ENCODE measurements around the gene ATF7.
A peak's percentile ranks its signal among the peaks of the same experiment; 100 is the strongest.

The ATF7 gene

DNA sequence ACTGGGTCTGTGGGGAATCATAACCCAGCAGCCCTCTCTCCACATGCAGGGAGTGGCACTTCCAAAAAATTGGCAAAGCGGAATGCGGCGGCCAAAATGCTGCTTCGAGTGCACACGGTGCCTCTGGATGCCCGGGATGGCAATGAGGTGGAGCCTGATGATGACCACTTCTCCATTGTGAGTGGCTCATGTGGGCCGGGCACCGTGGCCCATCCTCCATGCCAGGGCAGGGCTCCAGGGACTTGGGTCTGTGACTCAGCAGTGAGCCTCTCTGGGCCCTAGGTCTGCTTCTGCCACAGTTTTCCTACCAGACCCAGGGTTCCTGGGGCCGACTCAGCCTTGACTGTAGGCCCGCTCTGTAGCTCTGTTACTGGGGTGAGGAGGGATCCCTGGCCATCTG is 121.1 kb downstream of the ATF7 start:
- TF ChIP-seq, protein P1, sequence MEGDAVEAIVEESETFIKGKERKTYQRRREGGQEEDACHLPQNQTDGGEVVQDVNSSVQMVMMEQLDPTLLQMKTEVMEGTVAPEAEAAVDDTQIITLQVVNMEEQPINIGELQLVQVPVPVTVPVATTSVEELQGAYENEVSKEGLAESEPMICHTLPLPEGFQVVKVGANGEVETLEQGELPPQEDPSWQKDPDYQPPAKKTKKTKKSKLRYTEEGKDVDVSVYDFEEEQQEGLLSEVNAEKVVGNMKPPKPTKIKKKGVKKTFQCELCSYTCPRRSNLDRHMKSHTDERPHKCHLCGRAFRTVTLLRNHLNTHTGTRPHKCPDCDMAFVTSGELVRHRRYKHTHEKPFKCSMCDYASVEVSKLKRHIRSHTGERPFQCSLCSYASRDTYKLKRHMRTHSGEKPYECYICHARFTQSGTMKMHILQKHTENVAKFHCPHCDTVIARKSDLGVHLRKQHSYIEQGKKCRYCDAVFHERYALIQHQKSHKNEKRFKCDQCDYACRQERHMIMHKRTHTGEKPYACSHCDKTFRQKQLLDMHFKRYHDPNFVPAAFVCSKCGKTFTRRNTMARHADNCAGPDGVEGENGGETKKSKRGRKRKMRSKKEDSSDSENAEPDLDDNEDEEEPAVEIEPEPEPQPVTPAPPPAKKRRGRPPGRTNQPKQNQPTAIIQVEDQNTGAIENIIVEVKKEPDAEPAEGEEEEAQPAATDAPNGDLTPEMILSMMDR (IDR thresholded peaks at IDR 0.05; ENCODE audit: low read depth, low read length, poor library complexity, severe bottlenecking): no peak
- TF ChIP-seq EZH2phosphoT487 (IDR thresholded peaks at IDR 0.05; ENCODE audit: borderline replicate concordance, low read length): no peak
- no peaks in the 10 kb centered on the region for H3K27me3 ChIP-seq (ENCODE audit: control insufficient read depth, low read length)
- no peak overlapping the region for H3K27ac ChIP-seq (ENCODE audit: low read depth, low read length)
- H4K20me1 ChIP-seq (ENCODE audit: control insufficient read depth, insufficient read depth, low read depth, low read length): no peaks in the 10 kb centered on the region
- H3K36me3 ChIP-seq (ENCODE audit: control insufficient read depth, low read length): peaks cover 23% of the 10 kb centered on the region; the same call in 1 of the 2 replicates
- H3K4me3 ChIP-seq (ENCODE audit: low read length): no peak overlapping the region
- H3K9me3 ChIP-seq (ENCODE audit: control insufficient read depth, insufficient read depth, low read length): no peaks in the 10 kb centered on the region
- H3K4me1 ChIP-seq (ENCODE audit: control insufficient read depth, low read length): peaks cover 24% of the 10 kb centered on the region
- peaks cover 19% of the 10 kb centered on the region for H3K79me2 ChIP-seq (ENCODE audit: control insufficient read depth, low read length)
- H3K9me2 ChIP-seq (replicated peaks; ENCODE audit: control insufficient read depth, low read length): no peaks in the 10 kb centered on the region
- peaks cover 6% of the 10 kb centered on the region for H3F3A ChIP-seq (ENCODE audit: control insufficient read depth, insufficient read depth)
- H3K4me2 ChIP-seq (ENCODE audit: low read length): no peak overlapping the region

DNA sequence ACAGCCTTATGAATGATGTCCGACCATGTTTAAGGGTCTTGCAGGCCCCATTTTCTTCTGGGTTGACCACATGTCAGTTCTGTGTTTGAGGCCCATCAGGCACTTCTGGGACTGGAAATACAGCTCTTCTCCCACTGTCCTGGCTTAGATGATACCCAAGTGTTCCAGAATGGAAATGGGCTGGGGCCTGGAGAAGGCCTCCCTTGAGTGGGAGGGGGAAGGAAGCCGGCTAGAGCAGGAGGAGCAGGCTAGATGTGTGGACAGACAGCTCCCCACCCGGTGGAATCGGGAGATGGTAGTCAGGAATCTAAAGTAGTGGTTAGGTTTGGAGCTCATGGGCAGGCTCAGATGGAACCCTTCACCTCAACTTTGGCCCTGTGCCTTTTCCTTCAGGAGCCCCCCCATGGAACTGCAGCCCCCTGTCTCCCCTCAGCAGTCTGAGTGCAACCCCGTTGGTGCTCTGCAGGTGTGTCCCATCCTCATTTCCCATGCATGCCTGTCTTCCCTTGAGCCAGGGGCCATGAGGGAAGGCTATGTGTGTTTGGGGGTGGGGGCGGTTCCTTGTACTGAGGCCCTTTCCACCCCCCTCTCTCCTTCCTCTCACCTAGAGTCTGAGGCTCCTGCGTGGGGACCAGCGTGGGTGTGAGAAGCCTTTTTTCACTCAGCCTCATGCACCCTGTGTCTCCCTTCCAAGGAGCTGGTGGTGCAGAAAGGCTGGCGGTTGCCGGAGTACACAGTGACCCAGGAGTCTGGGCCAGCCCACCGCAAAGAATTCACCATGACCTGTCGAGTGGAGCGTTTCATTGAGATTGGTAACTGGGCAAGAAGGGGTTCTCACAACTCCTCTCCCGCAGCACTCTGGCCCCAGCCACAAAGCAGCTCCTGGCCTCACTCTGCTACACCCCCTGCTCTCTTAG is 121.9 kb downstream of the ATF7 start:
- no peaks in the 10 kb centered on the region for H3K9me3 ChIP-seq (ENCODE audit: control insufficient read depth, insufficient read depth, low read length)
- no peaks in the 10 kb centered on the region for H4K20me1 ChIP-seq (ENCODE audit: control insufficient read depth, insufficient read depth, low read depth, low read length)
- peaks cover 19% of the 10 kb centered on the region for H3K79me2 ChIP-seq (ENCODE audit: control insufficient read depth, low read length)
- H3K36me3 ChIP-seq (ENCODE audit: control insufficient read depth, low read length): peaks cover 23% of the 10 kb centered on the region; the same call in 1 of the 2 replicates
- no peak overlapping the region for H3K4me2 ChIP-seq (ENCODE audit: low read length)
- H3K27ac ChIP-seq (ENCODE audit: low read depth, low read length): no peak overlapping the region
- H3K27me3 ChIP-seq (ENCODE audit: control insufficient read depth, low read length): no peaks in the 10 kb centered on the region
- no peak overlapping the region for H3K4me3 ChIP-seq (ENCODE audit: low read length)
- H3F3A ChIP-seq (ENCODE audit: control insufficient read depth, insufficient read depth): peaks cover 10% of the 10 kb centered on the region
- H3K4me1 ChIP-seq (ENCODE audit: control insufficient read depth, low read length): peaks cover 29% of the 10 kb centered on the region
- H3K9me2 ChIP-seq (replicated peaks; ENCODE audit: control insufficient read depth, low read length): no peaks in the 10 kb centered on the region
- no peak for TF ChIP-seq EZH2phosphoT487 (IDR thresholded peaks at IDR 0.05; ENCODE audit: borderline replicate concordance, low read length)
- TF ChIP-seq, protein P1 (IDR thresholded peaks at IDR 0.05; ENCODE audit: low read depth, low read length, poor library complexity, severe bottlenecking): no peak

DNA sequence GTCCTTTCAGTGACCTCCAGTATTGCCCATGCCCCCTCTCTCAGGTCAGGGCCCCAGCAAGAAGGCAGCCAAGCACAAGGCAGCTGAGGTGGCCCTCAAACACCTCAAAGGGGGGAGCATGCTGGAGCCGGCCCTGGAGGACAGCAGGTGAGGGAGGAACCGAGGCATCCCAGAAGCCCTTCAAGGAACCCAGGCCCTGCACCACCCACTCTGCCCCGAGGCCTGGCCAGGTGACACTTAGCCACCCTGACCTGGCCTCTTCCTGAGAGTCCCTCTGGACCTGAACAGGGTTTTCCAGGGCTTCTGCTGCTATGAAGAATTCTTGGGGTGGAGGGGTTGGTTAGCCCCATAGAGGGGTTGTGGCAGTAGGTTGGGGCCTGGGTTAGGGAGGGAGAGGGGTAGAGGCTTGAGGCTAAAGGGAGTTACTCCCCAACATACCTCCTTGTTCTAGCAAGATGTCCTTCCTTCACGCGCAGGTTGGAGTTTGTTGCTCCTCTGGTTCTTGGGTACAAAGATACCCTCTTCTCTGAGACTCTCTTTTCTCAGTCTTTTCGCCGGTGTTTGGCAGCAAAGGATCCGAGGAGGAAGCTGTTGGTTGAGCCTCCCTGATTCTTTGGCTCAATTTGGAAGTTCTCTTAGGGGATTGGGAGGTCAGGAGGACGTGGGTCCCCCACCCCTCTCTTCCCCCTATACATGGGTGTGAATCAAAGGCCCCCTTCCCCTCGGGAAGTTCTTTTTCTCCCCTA is 123.0 kb downstream of the ATF7 start:
- Histone ChIP-seq H3K4me1 (ENCODE audit: control insufficient read depth, low read length) (peaks cover 29% of the 10 kb centered on the region), H3K4me2 (ENCODE audit: low read length) (0 out of 2 replicates have a peak overlapping the region, but pooled peaks have one; percentile 96), H3K79me2 (ENCODE audit: control insufficient read depth, low read length) (peaks cover 29% of the 10 kb centered on the region), H3K9me2 (replicated peaks; ENCODE audit: control insufficient read depth, low read length) (no peaks in the 10 kb centered on the region), H3K9me3 (ENCODE audit: control insufficient read depth, insufficient read depth, low read length) (no peaks in the 10 kb centered on the region), H3K4me3 (ENCODE audit: low read length) (no peak overlapping the region), H3K36me3 (ENCODE audit: control insufficient read depth, low read length) (peaks cover 23% of the 10 kb centered on the region; the same call in 1 of the 2 replicates), H4K20me1 (ENCODE audit: control insufficient read depth, insufficient read depth, low read depth, low read length) (no peaks in the 10 kb centered on the region), H3F3A (ENCODE audit: control insufficient read depth, insufficient read depth) (peaks cover 7% of the 10 kb centered on the region), H3K27me3 (ENCODE audit: control insufficient read depth, low read length) (no peaks in the 10 kb centered on the region), H3K27ac (ENCODE audit: low read depth, low read length) (no peak overlapping the region)
- TF ChIP-seq, protein P1 (IDR thresholded peaks at IDR 0.05; ENCODE audit: low read depth, low read length, poor library complexity, severe bottlenecking): no peak
- no peak for TF ChIP-seq EZH2phosphoT487 (IDR thresholded peaks at IDR 0.05; ENCODE audit: borderline replicate concordance, low read length)

All from DOHH2 (cell line).